ENCODE measurements around the gene NR6A1.

DNA sequence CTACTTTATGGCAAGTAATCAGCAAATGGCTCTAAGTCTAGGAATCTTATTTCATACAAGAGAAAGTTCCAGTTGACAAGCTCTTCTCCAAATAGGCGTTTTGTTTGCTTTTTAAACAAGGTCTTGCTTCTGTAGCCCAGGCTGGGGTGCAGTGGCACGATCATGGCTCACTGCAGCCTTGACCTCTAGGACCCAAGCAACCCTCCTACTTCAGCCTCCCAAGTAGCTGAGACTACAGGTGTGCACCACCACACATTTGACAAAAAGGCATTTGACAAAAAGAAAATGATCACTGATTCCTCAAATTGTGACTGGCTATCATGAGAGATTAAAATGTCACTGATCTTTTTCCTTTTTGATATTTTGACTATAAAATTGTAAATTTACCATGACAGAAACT is 31.8 kb downstream of the NR6A1 start:
- TF ChIP-seq, protein P1, sequence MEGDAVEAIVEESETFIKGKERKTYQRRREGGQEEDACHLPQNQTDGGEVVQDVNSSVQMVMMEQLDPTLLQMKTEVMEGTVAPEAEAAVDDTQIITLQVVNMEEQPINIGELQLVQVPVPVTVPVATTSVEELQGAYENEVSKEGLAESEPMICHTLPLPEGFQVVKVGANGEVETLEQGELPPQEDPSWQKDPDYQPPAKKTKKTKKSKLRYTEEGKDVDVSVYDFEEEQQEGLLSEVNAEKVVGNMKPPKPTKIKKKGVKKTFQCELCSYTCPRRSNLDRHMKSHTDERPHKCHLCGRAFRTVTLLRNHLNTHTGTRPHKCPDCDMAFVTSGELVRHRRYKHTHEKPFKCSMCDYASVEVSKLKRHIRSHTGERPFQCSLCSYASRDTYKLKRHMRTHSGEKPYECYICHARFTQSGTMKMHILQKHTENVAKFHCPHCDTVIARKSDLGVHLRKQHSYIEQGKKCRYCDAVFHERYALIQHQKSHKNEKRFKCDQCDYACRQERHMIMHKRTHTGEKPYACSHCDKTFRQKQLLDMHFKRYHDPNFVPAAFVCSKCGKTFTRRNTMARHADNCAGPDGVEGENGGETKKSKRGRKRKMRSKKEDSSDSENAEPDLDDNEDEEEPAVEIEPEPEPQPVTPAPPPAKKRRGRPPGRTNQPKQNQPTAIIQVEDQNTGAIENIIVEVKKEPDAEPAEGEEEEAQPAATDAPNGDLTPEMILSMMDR (conservative IDR thresholded peaks at IDR 0.05; ENCODE audit: low read length) = no peak
- TF ChIP-seq EZH2phosphoT487 (IDR thresholded peaks at IDR 0.05; ENCODE audit: borderline replicate concordance) = no peak

Measured in Loucy (cell line).